Memory B cell (primary cell): ENCODE results near the gene MMP11.

Experiments used
- ATAC-seq: fragments of 150-1000 bp; cut with Tn5 transposase; 2 replicates; pipeline ENCODE4 v1.10.0; 2021; ENCODE audit warnings: low read depth, mild to moderate bottlenecking, moderate library complexity
- DNase-seq, 2 donors: peaks; one replicate each; pipeline ENCODE4 v3.0.0; 2022; ENCODE audit warnings: low spot score in 2 of 2
- H3K27ac Mint-ChIP-seq: one replicate; pipeline ENCODE4 v1.8.0; 2022; ENCODE audit warnings: mild to moderate bottlenecking, moderate library complexity, mixed read lengths
- H3K27me3 Mint-ChIP-seq: one replicate; pipeline ENCODE4 v1.8.0; 2022; ENCODE audit warnings: mixed read lengths
- H3K36me3 Mint-ChIP-seq: one replicate; pipeline ENCODE4 v1.8.0; 2022; ENCODE audit warnings: mild to moderate bottlenecking, mixed read lengths
- H3K4me1 Mint-ChIP-seq: one replicate; pipeline ENCODE4 v1.8.0; 2022; ENCODE audit warnings: mixed read lengths
- H3K4me3 Mint-ChIP-seq: one replicate; pipeline ENCODE4 v1.8.0; 2022; ENCODE audit warnings: mild to moderate bottlenecking, moderate library complexity, mixed read lengths
- H3K9me3 Mint-ChIP-seq: one replicate; pipeline ENCODE4 v1.8.0; 2022; ENCODE audit warnings: mixed read lengths

Gene MMP11

GRCh38 chr22:23781065-23781464 is 8.4 kb downstream of the MMP11 start:
- no peaks in the 10 kb centered on the region for H3K27me3 Mint-ChIP-seq
- H3K36me3 Mint-ChIP-seq = peaks cover 5% of the 10 kb centered on the region
- H3K27ac Mint-ChIP-seq = no peak overlapping the region
- H3K9me3 Mint-ChIP-seq = no peaks in the 10 kb centered on the region
- peaks cover 3% of the 10 kb centered on the region for H3K4me1 Mint-ChIP-seq
- no peak overlapping the region for H3K4me3 Mint-ChIP-seq
- ATAC-seq (no peak), DNase-seq (no peak)

- no peaks in the 10 kb centered on the region for H3K9me3 Mint-ChIP-seq
- no peak overlapping the region for H3K4me3 Mint-ChIP-seq
- ATAC-seq (no peak), DNase-seq (no peak)
- no peaks in the 10 kb centered on the region for H3K27me3 Mint-ChIP-seq
- H3K27ac Mint-ChIP-seq = no peak overlapping the region
- H3K4me1 Mint-ChIP-seq = peaks cover 3% of the 10 kb centered on the region
- peaks cover 5% of the 10 kb centered on the region for H3K36me3 Mint-ChIP-seq
These were observed 9.0 kb downstream of the MMP11 start for GRCh38 chr22:23781511-23782183.

- Mint-ChIP-seq H3K4me1 (peaks cover 4% of the 10 kb centered on the region), H3K9me3 (no peaks in the 10 kb centered on the region), H3K27ac (no peak overlapping the region), H3K4me3 (no peak overlapping the region), H3K36me3 (peaks cover 5% of the 10 kb centered on the region), H3K27me3 (no peaks in the 10 kb centered on the region)
- no peak for ATAC-seq
- no peak for DNase-seq
These were observed 9.6 kb downstream of the MMP11 start for GRCh38 chr22:23782252-23782651.

- no peak for ATAC-seq
- Mint-ChIP-seq H3K9me3 (no peaks in the 10 kb centered on the region), H3K4me1 (peaks cover 4% of the 10 kb centered on the region), H3K4me3 (no peak overlapping the region), H3K36me3 (peaks cover 5% of the 10 kb centered on the region), H3K27me3 (no peaks in the 10 kb centered on the region), H3K27ac (no peak overlapping the region)
- no peak for DNase-seq
These were observed 10.1 kb downstream of the MMP11 start for GRCh38 chr22:23782703-23783102.

- H3K27me3 Mint-ChIP-seq = no peaks in the 10 kb centered on the region
- peaks cover 5% of the 10 kb centered on the region for H3K36me3 Mint-ChIP-seq
- ATAC-seq (no peak), DNase-seq (no peak)
- H3K9me3 Mint-ChIP-seq = no peaks in the 10 kb centered on the region
- H3K4me3 Mint-ChIP-seq = no peak overlapping the region
- no peak overlapping the region for H3K27ac Mint-ChIP-seq
- peaks cover 4% of the 10 kb centered on the region for H3K4me1 Mint-ChIP-seq
These were observed 10.9 kb downstream of the MMP11 start for GRCh38 chr22:23783265-23784150.

- Mint-ChIP-seq H3K4me3 (no peak overlapping the region), H3K27me3 (no peaks in the 10 kb centered on the region)
- DNase-seq = no peak
These were observed 11.6 kb downstream of the MMP11 start for GRCh38 chr22:23784215-23784732.

GRCh38 chr22:23786261-23786710 is 13.6 kb downstream of the MMP11 start:
- H3K4me3 Mint-ChIP-seq = peak overlapping the region; percentile 87
- peaks cover 14% of the 10 kb centered on the region for H3K4me1 Mint-ChIP-seq
- ATAC-seq = no peak

More at GRCh38 chr22:23784215-23784732, 11.6 kb downstream of the MMP11 start:
- peaks cover 5% of the 10 kb centered on the region for H3K36me3 Mint-ChIP-seq
- no peak for ATAC-seq
- no peaks in the 10 kb centered on the region for H3K9me3 Mint-ChIP-seq
- H3K27ac Mint-ChIP-seq = no peak overlapping the region
- peaks cover 6% of the 10 kb centered on the region for H3K4me1 Mint-ChIP-seq

GRCh38 chr22:23786752-23787599 is 14.3 kb downstream of the MMP11 start, which contains the start of gene SMARCB1:
SMARCB1 (plus strand) TSS chr22:23786966; CDS start chr22:23787170, 204 bp downstream.
- peaks cover 14% of the 10 kb centered on the region for H3K4me1 Mint-ChIP-seq

More at GRCh38 chr22:23786261-23786710, 13.6 kb downstream of the MMP11 start:
- Mint-ChIP-seq H3K27ac (peak overlapping the region; percentile 86), H3K27me3 (no peaks in the 10 kb centered on the region), H3K36me3 (peaks cover 6% of the 10 kb centered on the region), H3K9me3 (no peaks in the 10 kb centered on the region)
- DNase-seq = no peak

GRCh38 chr22:23787600-23787896 is 14.9 kb downstream of the MMP11 start:
- Mint-ChIP-seq H3K9me3 (no peaks in the 10 kb centered on the region), H3K27me3 (no peaks in the 10 kb centered on the region), H3K4me1 (peaks cover 14% of the 10 kb centered on the region), H3K27ac (peak overlapping the region; percentile 86), H3K4me3 (peak overlapping the region; percentile 87), H3K36me3 (peaks cover 7% of the 10 kb centered on the region)
- DNase-seq (no peak), ATAC-seq (peak; percentile 21)

More at GRCh38 chr22:23786752-23787599, 14.3 kb downstream of the MMP11 start, which contains the start of gene SMARCB1:
- Mint-ChIP-seq H3K36me3 (peaks cover 7% of the 10 kb centered on the region), H3K9me3 (no peaks in the 10 kb centered on the region), H3K27ac (peak within 1 kb of the TSS; percentile 86), H3K4me3 (peak within 1 kb of the TSS; percentile 87), H3K27me3 (no peaks in the 10 kb centered on the region)
- ATAC-seq = peak; percentile 77
- DNase-seq = peak; percentile 87 to 88

GRCh38 chr22:23787910-23788309 is 15.3 kb downstream of the MMP11 start:
- Mint-ChIP-seq H3K27ac (peak overlapping the region; percentile 86), H3K4me3 (peak overlapping the region; percentile 87), H3K27me3 (no peaks in the 10 kb centered on the region), H3K36me3 (peaks cover 7% of the 10 kb centered on the region), H3K9me3 (no peaks in the 10 kb centered on the region), H3K4me1 (peaks cover 14% of the 10 kb centered on the region)
- ATAC-seq (no peak), DNase-seq (no peak)

- peaks cover 14% of the 10 kb centered on the region for H3K4me1 Mint-ChIP-seq
These were observed 16.5 kb downstream of the MMP11 start for GRCh38 chr22:23789121-23789520.

GRCh38 chr22:23789638-23790037 is 17.0 kb downstream of the MMP11 start:
- Mint-ChIP-seq H3K9me3 (no peaks in the 10 kb centered on the region), H3K36me3 (peaks cover 13% of the 10 kb centered on the region), H3K4me3 (no peak overlapping the region), H3K4me1 (peaks cover 11% of the 10 kb centered on the region), H3K27me3 (no peaks in the 10 kb centered on the region), H3K27ac (no peak overlapping the region)
- ATAC-seq = no peak
- DNase-seq = no peak

More at GRCh38 chr22:23789121-23789520, 16.5 kb downstream of the MMP11 start:
- H3K27me3 Mint-ChIP-seq = no peaks in the 10 kb centered on the region
- H3K36me3 Mint-ChIP-seq = peaks cover 13% of the 10 kb centered on the region
- no peak overlapping the region for H3K4me3 Mint-ChIP-seq
- ATAC-seq (no peak), DNase-seq (no peak)
- no peaks in the 10 kb centered on the region for H3K9me3 Mint-ChIP-seq
- H3K27ac Mint-ChIP-seq = no peak overlapping the region
